Trophoblast cell (in vitro differentiated cells and primary cell): ENCODE results near the gene RFXANK.

Experiments
- DNase-seq, 2 donors: peaks; one replicate each; pipeline ENCODE4 v3.0.0-alpha.2; 2016
- H2AFZ ChIP-seq: 2 replicates; pipeline ENCODE4 v1.6.1; 2013; ENCODE audit warnings: low read length, moderate library complexity, mild to moderate bottlenecking; ENCODE audit not compliant: insufficient read depth, poor library complexity
- H2AK5ac ChIP-seq: 2 replicates; pipeline ENCODE4 v1.6.1; 2013; ENCODE audit warnings: mild to moderate bottlenecking, low read length
- H2BK120ac ChIP-seq: 2 replicates; pipeline ENCODE4 v1.6.1; 2013; ENCODE audit warnings: low read length, mild to moderate bottlenecking, moderate library complexity; ENCODE audit not compliant: insufficient read depth, poor library complexity
- H2BK12ac ChIP-seq: 2 replicates; pipeline ENCODE4 v1.6.1; 2013; ENCODE audit warnings: mild to moderate bottlenecking, low read length, moderate library complexity
- H2BK5ac ChIP-seq: 2 replicates; pipeline ENCODE4 v1.6.1; 2013; ENCODE audit warnings: low read length, low read depth, moderate library complexity, mild to moderate bottlenecking; ENCODE audit not compliant: poor library complexity
- H3K14ac ChIP-seq: 2 replicates; pipeline ENCODE4 v1.6.1; 2013; ENCODE audit warnings: mild to moderate bottlenecking, low read length
- H3K18ac ChIP-seq: 2 replicates; pipeline ENCODE4 v1.6.1; 2013; ENCODE audit warnings: mild to moderate bottlenecking, low read length
- H3K23ac ChIP-seq: 2 replicates; pipeline ENCODE4 v1.6.1; 2013; ENCODE audit warnings: low read length
- H3K27ac ChIP-seq: 2 replicates; pipeline ENCODE4 v1.5.1; 2013; ENCODE audit warnings: low read depth, mild to moderate bottlenecking, inconsistent platforms, low read length, moderate library complexity
- H3K27me3 ChIP-seq: 2 replicates; pipeline ENCODE4 v1.6.1; 2013; ENCODE audit warnings: inconsistent platforms, mild to moderate bottlenecking, low read length, moderate library complexity; ENCODE audit not compliant: insufficient read depth
- H3K36me3 ChIP-seq, 2 experiments: 1 replicate in 1 of 2; 2 replicates in 1 of 2; pipeline ENCODE4 v1.6.1; 2013; ENCODE audit warnings: low read length in 2 of 2, mild to moderate bottlenecking in 2 of 2, moderate library complexity in 1 of 2; ENCODE audit not compliant: insufficient read depth in 2 of 2, control insufficient read depth in 1 of 2
- H3K4ac ChIP-seq: 2 replicates; pipeline ENCODE4 v1.6.1; 2013; ENCODE audit warnings: low read depth, mild to moderate bottlenecking, low read length, moderate library complexity
- H3K4me1 ChIP-seq, 2 experiments: 1 replicate in 1 of 2; 2 replicates in 1 of 2; pipeline ENCODE4 v1.6.1; 2013; ENCODE audit warnings: low read length in 2 of 2, mild to moderate bottlenecking in 2 of 2, moderate library complexity in 1 of 2; ENCODE audit not compliant: insufficient read depth in 2 of 2, control insufficient read depth in 1 of 2
- H3K4me2 ChIP-seq: 2 replicates; pipeline ENCODE4 v1.6.1; 2013; ENCODE audit warnings: inconsistent platforms, mild to moderate bottlenecking, low read length, moderate library complexity
- H3K4me3 ChIP-seq: 2 replicates; pipeline ENCODE4 v1.5.1; 2013; ENCODE audit warnings: mild to moderate bottlenecking, low read depth, low read length, inconsistent platforms
- H3K79me1 ChIP-seq: one replicate; pipeline ENCODE4 v1.6.1; 2013; ENCODE audit warnings: low read length
- H3K79me2 ChIP-seq: 2 replicates; pipeline ENCODE4 v1.6.1; 2013; ENCODE audit warnings: low read length, mild to moderate bottlenecking; ENCODE audit not compliant: control insufficient read depth, insufficient read depth, poor library complexity
- H3K9ac ChIP-seq: 2 replicates; pipeline ENCODE4 v1.6.1; 2013; ENCODE audit warnings: mild to moderate bottlenecking, low read length
- H3K9me3 ChIP-seq: 2 replicates; pipeline ENCODE4 v1.6.1; 2013; ENCODE audit warnings: low read depth, mild to moderate bottlenecking, control low read depth, inconsistent platforms, low read length; ENCODE audit not compliant: insufficient read depth
- H4K12ac ChIP-seq: 2 replicates; pipeline ENCODE4 v1.6.1; 2013; ENCODE audit warnings: low read depth, mild to moderate bottlenecking, low read length, moderate library complexity
- H4K8ac ChIP-seq: 2 replicates; pipeline ENCODE4 v1.6.1; 2013; ENCODE audit warnings: low read depth, mild to moderate bottlenecking, low read length, moderate library complexity
- H4K91ac ChIP-seq: one replicate; pipeline ENCODE4 v1.6.1; 2013; ENCODE audit warnings: low read depth, mild to moderate bottlenecking, low read length, moderate library complexity
- WGBS: extraction: QIAGEN DNeasy Blood & Tissue Kit; methylation state at CpG from one replicate; pipeline ENCODE4 v1.1.7; 2013; ENCODE audit warnings: missing lambda C conversion rate; ENCODE audit not compliant: insufficient read length, insufficient coverage; ENCODE audit errors: extremely low coverage; 5-methylcytosine and 5-hydroxymethylcytosine counted together

RFXANK gene

GRCh38 chr19:19151418-19151817, 40.6 kb upstream of the RFXANK start:
- no peak overlapping the region for H2BK12ac ChIP-seq
- WGBS: no CpG with 5 or more reads among the region's 11 CpGs
- H4K91ac ChIP-seq: no peak overlapping the region
- DNase-seq: no peak
- H4K8ac ChIP-seq: no peak overlapping the region
- H2BK5ac ChIP-seq: no peak overlapping the region
- no peak overlapping the region for H3K23ac ChIP-seq
- H3K4me3 ChIP-seq: no peak overlapping the region
- H3K4ac ChIP-seq: no peak overlapping the region
- no peak overlapping the region for H3K4me2 ChIP-seq
- H3K4me1 ChIP-seq: no peaks in the 10 kb centered on the region
- peaks cover 2 to 4% of the 10 kb centered on the region in 2 experiments for H3K36me3 ChIP-seq
- H3K79me2 ChIP-seq: no peaks in the 10 kb centered on the region
- no peaks in the 10 kb centered on the region for H3K9me3 ChIP-seq
- no peak overlapping the region for H3K9ac ChIP-seq
- no peak overlapping the region for H2BK120ac ChIP-seq
- no peak overlapping the region for H3K14ac ChIP-seq
- no peak overlapping the region for H4K12ac ChIP-seq
- H3K27ac ChIP-seq: no peak overlapping the region
- H2AK5ac ChIP-seq: no peak overlapping the region
- no peaks in the 10 kb centered on the region for H3K79me1 ChIP-seq
- no peak overlapping the region for H2AFZ ChIP-seq
- H3K27me3 ChIP-seq: no peaks in the 10 kb centered on the region
- H3K18ac ChIP-seq: no peak overlapping the region

- Histone ChIP-seq H3K18ac (no peak overlapping the region), H3K4me3 (no peak overlapping the region), H2AK5ac (no peak overlapping the region), H4K8ac (no peak overlapping the region), H3K4me2 (no peak overlapping the region), H2BK120ac (no peak overlapping the region), H2BK12ac (no peak overlapping the region), H3K14ac (no peak overlapping the region), H3K4me1 (no peaks in the 10 kb centered on the region), H3K27ac (no peak overlapping the region), H3K79me2 (no peaks in the 10 kb centered on the region), H4K91ac (no peak overlapping the region), H2AFZ (no peak overlapping the region), H4K12ac (no peak overlapping the region), H3K4ac (no peak overlapping the region), H3K23ac (no peak overlapping the region), H3K9ac (no peak overlapping the region), H2BK5ac (no peak overlapping the region), H3K36me3 (peaks cover 2 to 4% of the 10 kb centered on the region in 2 experiments), H3K79me1 (no peaks in the 10 kb centered on the region), H3K27me3 (no peaks in the 10 kb centered on the region), H3K9me3 (no peaks in the 10 kb centered on the region)
- no CpG with 5 or more reads among the region's 13 CpGs for WGBS
- DNase-seq: no peak
Observed at GRCh38 chr19:19152668-19153384, 39.2 kb upstream of the RFXANK start.

- H3K79me1 ChIP-seq: no peaks in the 10 kb centered on the region
- H3K23ac ChIP-seq: no peak overlapping the region
- H3K4me3 ChIP-seq: no peak overlapping the region
- no CpG with 5 or more reads among the region's 6 CpGs for WGBS
- H3K4me1 ChIP-seq: no peaks in the 10 kb centered on the region
- no peak for DNase-seq
- no peak overlapping the region for H2AK5ac ChIP-seq
- no peak overlapping the region for H3K14ac ChIP-seq
- H3K4ac ChIP-seq: no peak overlapping the region
- no peak overlapping the region for H2BK120ac ChIP-seq
- H2AFZ ChIP-seq: no peak overlapping the region
- H2BK5ac ChIP-seq: no peak overlapping the region
- H4K91ac ChIP-seq: no peak overlapping the region
- H3K27me3 ChIP-seq: no peaks in the 10 kb centered on the region
- no peak overlapping the region for H3K4me2 ChIP-seq
- H3K36me3 ChIP-seq: no peaks in the 10 kb centered on the region
- no peak overlapping the region for H3K18ac ChIP-seq
- no peaks in the 10 kb centered on the region for H3K9me3 ChIP-seq
- H4K8ac ChIP-seq: no peak overlapping the region
- H3K27ac ChIP-seq: no peak overlapping the region
- H4K12ac ChIP-seq: no peak overlapping the region
- no peak overlapping the region for H3K9ac ChIP-seq
- H3K79me2 ChIP-seq: no peaks in the 10 kb centered on the region
- H2BK12ac ChIP-seq: no peak overlapping the region
Observed at GRCh38 chr19:19154768-19155494, 37.1 kb upstream of the RFXANK start.

GRCh38 chr19:19155495-19156219, 36.4 kb upstream of the RFXANK start:
- no peaks in the 10 kb centered on the region for H3K79me1 ChIP-seq
- H3K27me3 ChIP-seq: no peaks in the 10 kb centered on the region
- no peaks in the 10 kb centered on the region for H3K4me1 ChIP-seq
- no peak overlapping the region for H2BK120ac ChIP-seq
- no peak overlapping the region for H4K91ac ChIP-seq
- H2AFZ ChIP-seq: no peak overlapping the region
- no peak overlapping the region for H2BK12ac ChIP-seq
- DNase-seq: no peak
- H2AK5ac ChIP-seq: no peak overlapping the region
- no peak overlapping the region for H4K8ac ChIP-seq
- H3K79me2 ChIP-seq: no peaks in the 10 kb centered on the region
- no peak overlapping the region for H3K4ac ChIP-seq
- no peak overlapping the region for H3K14ac ChIP-seq
- no peaks in the 10 kb centered on the region for H3K36me3 ChIP-seq
- WGBS: no CpG with 5 or more reads among the region's 10 CpGs
- no peak overlapping the region for H3K27ac ChIP-seq
- no peak overlapping the region for H4K12ac ChIP-seq
- H3K9ac ChIP-seq: no peak overlapping the region
- H3K9me3 ChIP-seq: no peaks in the 10 kb centered on the region
- H3K4me2 ChIP-seq: no peak overlapping the region
- H3K4me3 ChIP-seq: peak overlapping the region; percentile 1
- H3K23ac ChIP-seq: no peak overlapping the region
- H3K18ac ChIP-seq: no peak overlapping the region
- H2BK5ac ChIP-seq: no peak overlapping the region
